IMR-90 (cell line): ENCODE results near the gene FBXL16. TPM values are rescaled to one million over a fixed set of nuclear protein-coding genes. Genes with fewer than 3 reads are reported as not detected.

ENCODE experiments used
- ATAC-seq: fragments of 200-7000 bp; cut with Tn5 transposase; 2 replicates; pipeline ENCODE4 v1.9.1; 2020; ENCODE audit warnings: low read depth, mild to moderate bottlenecking, moderate library complexity
- BruUV-seq: library from RNA; stranded (reverse); fragments of 400-500 nt; replicated peaks from 2 replicates; lab custom pipeline; 2021; lab: Mats Ljungman, UMichigan
- CTCF ChIA-PET: fragments of 300-600 bp; formaldehyde crosslinking; extraction: SDS; loops from one replicate; lab custom pipeline; 2021; ENCODE audit warnings: antibody characterized with exemption; lab: Yijun Ruan, JAX
- POLR2A ChIA-PET: fragments of 300-600 bp; sonication (Branson Sonifier 250); formaldehyde crosslinking; loops from one replicate; lab custom pipeline; 2022; ENCODE audit warnings: antibody characterized with exemption; ENCODE audit not compliant: unreplicated experiment; lab: Charles Lee
- DNase-seq: peaks from one replicate; pipeline ENCODE4 v3.0.0; 2013
- H2AFZ ChIP-seq: replicated peaks from 2 replicates; pipeline ENCODE3; 2013; ENCODE audit warnings: low read length, mild to moderate bottlenecking; ENCODE audit not compliant: poor library complexity
- H2AK5ac ChIP-seq: 2 replicates; pipeline ENCODE4 v1.6.1; 2013; ENCODE audit warnings: low read depth, low read length, inconsistent platforms
- H2AK9ac ChIP-seq: replicated peaks from 2 replicates; pipeline ENCODE3; 2013; ENCODE audit warnings: mild to moderate bottlenecking, low read depth, low read length, moderate library complexity; ENCODE audit not compliant: poor library complexity
- H2BK120ac ChIP-seq: 2 replicates; pipeline ENCODE4 v1.6.1; 2013; ENCODE audit warnings: low read depth, low read length, inconsistent platforms
- H2BK15ac ChIP-seq: 3 replicates; pipeline ENCODE4 v1.6.1; 2013; ENCODE audit warnings: low read depth, low read length, inconsistent platforms
- H2BK20ac ChIP-seq: 2 replicates; pipeline ENCODE4 v1.6.1; 2013; ENCODE audit warnings: low read depth, mild to moderate bottlenecking, inconsistent platforms, low read length, moderate library complexity
- H2BK5ac ChIP-seq: 2 replicates; pipeline ENCODE4 v1.6.1; 2013; ENCODE audit warnings: mild to moderate bottlenecking, low read depth, low read length, inconsistent platforms; ENCODE audit not compliant: poor library complexity, severe bottlenecking
- H3K14ac ChIP-seq: replicated peaks from 2 replicates; pipeline ENCODE4 v1.6.1; 2013; ENCODE audit warnings: low read depth, low read length, inconsistent platforms
- H3K18ac ChIP-seq: 2 replicates; pipeline ENCODE4 v1.6.1; 2013; ENCODE audit warnings: low read depth, low read length, control low read depth
- H3K23ac ChIP-seq: 2 replicates; pipeline ENCODE4 v1.6.1; 2013; ENCODE audit warnings: low read depth, low read length, inconsistent platforms
- H3K27ac ChIP-seq: 2 replicates; pipeline ENCODE4 v1.5.1; 2013; ENCODE audit warnings: mild to moderate bottlenecking, control low read depth, low read length; ENCODE audit not compliant: insufficient read depth
- H3K27me3 ChIP-seq: 2 replicates; pipeline ENCODE4 v1.6.1; 2013; ENCODE audit warnings: low read length; ENCODE audit not compliant: control insufficient read depth, insufficient read depth
- H3K36me3 ChIP-seq: 2 replicates; pipeline ENCODE4 v1.6.1; 2013; ENCODE audit warnings: low read length, mixed read lengths; ENCODE audit not compliant: control insufficient read depth, insufficient read depth
- H3K4ac ChIP-seq: 2 replicates; pipeline ENCODE4 v1.6.1; 2013; ENCODE audit warnings: low read depth, low read length, inconsistent platforms
- H3K4me1 ChIP-seq: 2 replicates; pipeline ENCODE4 v1.6.1; 2013; ENCODE audit warnings: low read length, mixed read lengths; ENCODE audit not compliant: control insufficient read depth, insufficient read depth
- H3K4me2 ChIP-seq: 2 replicates; pipeline ENCODE4 v1.6.1; 2013; ENCODE audit warnings: low read depth, mild to moderate bottlenecking, control low read depth, low read length, moderate library complexity
- H3K4me3 ChIP-seq: 2 replicates; pipeline ENCODE4 v1.5.1; 2013; ENCODE audit warnings: low read depth, mild to moderate bottlenecking, control low read depth, low read length, moderate library complexity; ENCODE audit not compliant: insufficient read depth
- H3K56ac ChIP-seq: 2 replicates; pipeline ENCODE4 v1.6.1; 2013; ENCODE audit warnings: low read length, inconsistent platforms; ENCODE audit not compliant: insufficient read depth; ENCODE audit errors: extremely low read depth
- H3K79me1 ChIP-seq, 2 experiments: 2 replicates each; pipeline ENCODE4 v1.6.1; 2013; ENCODE audit warnings: low read length in 2 of 2, inconsistent platforms in 1 of 2, low read depth in 1 of 2
- H3K9ac ChIP-seq: 2 replicates; pipeline ENCODE4 v1.6.1; 2013; ENCODE audit warnings: low read depth, low read length, control low read depth
- H3K9me1 ChIP-seq: 2 replicates; pipeline ENCODE4 v1.6.1; 2013; ENCODE audit warnings: low read length, inconsistent platforms; ENCODE audit not compliant: insufficient read depth
- H3K9me3 ChIP-seq: 2 replicates; pipeline ENCODE4 v1.6.1; 2013; ENCODE audit warnings: low read length; ENCODE audit not compliant: control insufficient read depth, insufficient read depth
- H4K20me1 ChIP-seq: 2 replicates; pipeline ENCODE4 v1.6.1; 2013; ENCODE audit warnings: low read length, inconsistent platforms; ENCODE audit not compliant: insufficient read depth
- H4K5ac ChIP-seq: 2 replicates; pipeline ENCODE4 v1.6.1; 2013; ENCODE audit warnings: mild to moderate bottlenecking, low read depth, low read length, control low read depth
- H4K8ac ChIP-seq, 2 experiments: 2 replicates each; pipeline ENCODE4 v1.6.1; 2013; ENCODE audit warnings: low read depth in 2 of 2, low read length in 2 of 2, control low read depth in 1 of 2, inconsistent platforms in 1 of 2
- H4K91ac ChIP-seq: 2 replicates; pipeline ENCODE4 v1.6.1; 2013; ENCODE audit warnings: low read depth, low read length, inconsistent platforms; ENCODE audit not compliant: insufficient read depth
- ELK1 ChIP-seq: fragments of 150-350 bp; IDR thresholded peaks from 2 replicates; pipeline ENCODE4 v1.6.1; 2016; ENCODE audit warnings: low read depth, mild to moderate bottlenecking, low read length, moderate library complexity, borderline replicate concordance
- FOS ChIP-seq: fragments of 150-350 bp; IDR thresholded peaks from 2 replicates; pipeline ENCODE4 v1.6.1; 2016; ENCODE audit warnings: low read depth, low read length
- WGBS, 2 experiments: methylation state at CpG; one replicate each; pipeline versions ENCODE4 v1.1.5 to v1.1.7; 2013; ENCODE audit warnings: missing lambda C conversion rate in 2 of 2; ENCODE audit not compliant: insufficient read length in 1 of 2; ENCODE audit errors: extremely low coverage in 2 of 2; 5-methylcytosine and 5-hydroxymethylcytosine counted together
- dilution Hi-C: fragments of 300-500 bp; cut with HindIII; formaldehyde crosslinking; loops from one replicate; pipeline ENCODE4 v1.14.3; 2018; ENCODE audit warnings: low sequenced_read_pairs; ENCODE audit not compliant: unreplicated experiment
- in situ Hi-C: fragments of 300-500 bp; cut with MboI; formaldehyde crosslinking; loops from 3 replicates; pipeline ENCODE4 v1.14.3; 2019; ENCODE audit warnings: low sequenced_read_pairs, inconsistent platforms, mixed read lengths
- intact Hi-C: fragments of 100-400 bp; cut with micrococcal nuclease; formaldehyde crosslinking; loops from 2 replicates; pipeline ENCODE4 v1.10.0; 2022
- polyA plus RNA-seq, 3 experiments: library from polyadenylated mRNA; depleted of rRNA; stranded (reverse); fragments of >200 nt; gene quantifications; 2 replicates each; pipeline ENCODE4 v1.2.3, GENCODE V29; 2012; ENCODE audit warnings: low replicate concordance in 1 of 3
- total RNA-seq: library from RNA; depleted of rRNA; stranded (reverse); fragments of >200 nt; gene quantifications from 2 replicates; pipeline ENCODE4 v1.2.3, GENCODE V29; 2012

Gene FBXL16
- total and polyA plus RNA-seq, 2 of the 4 experiments (the other 2 are of a cell fraction): 0.18 to 2.2 TPM

- Histone ChIP-seq H3K36me3 (peaks cover 49% of the 10 kb centered on the region), H3K4me2 (no peak overlapping the region), H2BK20ac (no peak overlapping the region), H2AK9ac (no peak overlapping the region), H3K4me1 (peaks cover 5% of the 10 kb centered on the region; the same call in 1 of the 2 replicates), H4K5ac (no peak overlapping the region), H3K23ac (no peak overlapping the region), H3K4ac (no peak overlapping the region), H3K14ac (no peak overlapping the region), H3K9ac (no peak overlapping the region), H4K91ac (no peak overlapping the region), H2AK5ac (no peak overlapping the region), H2BK120ac (no peak overlapping the region), H3K9me1 (peaks cover 4% of the 10 kb centered on the region; the same call in 1 of the 2 replicates), H3K27me3 (no peaks in the 10 kb centered on the region), H3K4me3 (no peak overlapping the region), H4K8ac (no peak overlapping the region), H3K79me1 (peaks cover 7 to 19% of the 10 kb centered on the region in 2 experiments), H2BK5ac (no peak overlapping the region), H3K56ac (no peak overlapping the region), H4K20me1 (peaks cover 5% of the 10 kb centered on the region; the same call in 1 of the 2 replicates), H3K18ac (no peak overlapping the region), H2BK15ac (no peak overlapping the region), H3K27ac (no peak overlapping the region), H2AFZ (no peak overlapping the region), H3K9me3 (no peaks in the 10 kb centered on the region)
- CTCF ChIA-PET: no interaction called here
- in situ Hi-C loops: no loop called here
- DNase-seq (no peak), ATAC-seq (no peak)
- intact Hi-C loops: no loop called here
- dilution Hi-C loops: no loop called here
- 100% methylated on average over 5 of the region's 13 CpGs; no CpG with 5 or more reads in 1 of the 2 experiments for WGBS, 2 experiments
- BruUV-seq: no TSS peak
- TF ChIP-seq FOS (no peak), ELK1 (no peak)
- POLR2A ChIA-PET: no interaction called here
Observed at GRCh38 chr16:735982-736453, 30.4 kb upstream of the FBXL16 start.
